ENCODE data around the gene LKAAEAR1.

DNA sequence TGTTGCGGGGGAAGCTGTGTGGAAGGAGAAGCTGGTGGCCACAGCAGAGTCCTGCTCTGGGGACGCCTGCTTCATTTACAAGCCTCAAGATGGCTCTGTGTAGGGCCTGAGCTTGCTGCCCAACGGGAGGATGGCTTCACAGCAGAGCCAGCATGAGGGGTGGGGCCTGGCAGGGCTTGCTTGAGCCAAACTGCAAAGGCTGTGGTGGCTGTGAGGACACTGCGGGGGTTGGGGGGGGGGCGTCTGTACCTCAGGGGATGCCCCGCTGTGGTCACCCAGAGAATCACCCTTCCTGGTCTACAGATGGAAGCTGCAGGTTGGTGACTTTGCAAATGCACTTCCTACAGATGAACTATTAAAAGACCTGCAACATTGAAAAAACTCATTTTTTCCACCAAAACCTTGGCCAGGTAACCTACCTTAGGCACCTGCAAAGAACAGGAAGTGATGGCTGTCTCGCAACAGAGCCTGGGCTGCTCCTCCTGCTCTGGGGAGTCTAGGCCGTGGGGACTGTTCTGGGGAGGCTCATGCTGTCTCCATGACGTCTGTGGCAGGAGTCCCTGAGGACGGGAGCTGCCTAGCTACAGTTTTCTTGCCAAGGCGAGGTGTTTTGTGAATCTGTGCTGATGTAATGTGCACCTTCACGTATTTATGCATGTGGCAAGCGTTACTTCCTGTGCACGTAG is 15.8 kb upstream of the LKAAEAR1 start:
- TF ChIP-seq, protein P1, sequence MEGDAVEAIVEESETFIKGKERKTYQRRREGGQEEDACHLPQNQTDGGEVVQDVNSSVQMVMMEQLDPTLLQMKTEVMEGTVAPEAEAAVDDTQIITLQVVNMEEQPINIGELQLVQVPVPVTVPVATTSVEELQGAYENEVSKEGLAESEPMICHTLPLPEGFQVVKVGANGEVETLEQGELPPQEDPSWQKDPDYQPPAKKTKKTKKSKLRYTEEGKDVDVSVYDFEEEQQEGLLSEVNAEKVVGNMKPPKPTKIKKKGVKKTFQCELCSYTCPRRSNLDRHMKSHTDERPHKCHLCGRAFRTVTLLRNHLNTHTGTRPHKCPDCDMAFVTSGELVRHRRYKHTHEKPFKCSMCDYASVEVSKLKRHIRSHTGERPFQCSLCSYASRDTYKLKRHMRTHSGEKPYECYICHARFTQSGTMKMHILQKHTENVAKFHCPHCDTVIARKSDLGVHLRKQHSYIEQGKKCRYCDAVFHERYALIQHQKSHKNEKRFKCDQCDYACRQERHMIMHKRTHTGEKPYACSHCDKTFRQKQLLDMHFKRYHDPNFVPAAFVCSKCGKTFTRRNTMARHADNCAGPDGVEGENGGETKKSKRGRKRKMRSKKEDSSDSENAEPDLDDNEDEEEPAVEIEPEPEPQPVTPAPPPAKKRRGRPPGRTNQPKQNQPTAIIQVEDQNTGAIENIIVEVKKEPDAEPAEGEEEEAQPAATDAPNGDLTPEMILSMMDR (IDR thresholded peaks at IDR 0.05) = no peak
- no peak for TF ChIP-seq POLR2A (IDR thresholded peaks at IDR 0.05)
